Activated CD4-positive, CD25-positive, alpha-beta regulatory T cell treated with anti-CD3 and anti-CD28 coated beads, Interleukin-2, amount 50 U/mL, for 24 hours (primary cell): Measurements from ENCODE around the gene ETHE1.

Source experiments
- ATAC-seq, 2 donors: fragments of 150-1000 bp; cut with Tn5 transposase; one replicate each; pipeline ENCODE4 v1.10.0; 2021; ENCODE audit warnings: mild to moderate bottlenecking in 1 of 2, moderate library complexity in 1 of 2

Gene ETHE1, protein sequence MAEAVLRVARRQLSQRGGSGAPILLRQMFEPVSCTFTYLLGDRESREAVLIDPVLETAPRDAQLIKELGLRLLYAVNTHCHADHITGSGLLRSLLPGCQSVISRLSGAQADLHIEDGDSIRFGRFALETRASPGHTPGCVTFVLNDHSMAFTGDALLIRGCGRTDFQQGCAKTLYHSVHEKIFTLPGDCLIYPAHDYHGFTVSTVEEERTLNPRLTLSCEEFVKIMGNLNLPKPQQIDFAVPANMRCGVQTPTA

GRCh38 chr19:43526884-43527859 lies at the start of gene ETHE1:
ETHE1 (minus strand) TSS chr19:43527201; CDS start chr19:43527177, 24 bp downstream.
- peak; percentile 80 to 82 for ATAC-seq

GRCh38 chr19:43575955-43576878 lies 49.2 kb upstream of the ETHE1 start:
- ATAC-seq = no peak

GRCh38 chr19:43575156-43575950 lies 48.4 kb upstream of the ETHE1 start, which contains the start of the genes PINLYP and XRCC1:
PINLYP (plus strand) TSS chr19:43575801; CDS start chr19:43577192, 1,391 bp downstream.
XRCC1 (minus strand) TSS chr19:43575527; CDS start chr19:43575458, 69 bp downstream.
- ATAC-seq = peak; percentile 99 to 100

GRCh38 chr19:43574424-43575155 lies 47.6 kb upstream of the ETHE1 start:
- ATAC-seq = no peak

DNA sequence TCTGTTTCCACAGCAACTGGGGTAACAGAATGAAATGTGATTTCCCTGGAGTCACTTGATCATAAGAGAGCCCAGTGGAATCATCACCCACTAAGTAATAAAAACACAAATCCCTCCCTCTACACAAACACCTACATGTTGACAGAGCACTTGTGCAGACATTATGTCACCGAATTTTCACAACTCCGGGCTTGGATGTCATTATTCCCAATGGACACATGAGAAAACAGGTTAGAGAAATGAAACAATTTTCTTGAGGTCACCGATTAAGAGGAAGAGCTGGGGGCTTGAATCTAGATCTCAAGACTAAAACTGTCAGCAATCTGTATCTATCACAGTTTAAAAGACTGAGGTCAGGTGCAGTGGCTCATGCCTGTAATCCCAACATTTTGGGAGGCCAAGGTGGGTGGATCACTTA lies 45.2 kb upstream of the ETHE1 start:
- ATAC-seq = no peak

DNA sequence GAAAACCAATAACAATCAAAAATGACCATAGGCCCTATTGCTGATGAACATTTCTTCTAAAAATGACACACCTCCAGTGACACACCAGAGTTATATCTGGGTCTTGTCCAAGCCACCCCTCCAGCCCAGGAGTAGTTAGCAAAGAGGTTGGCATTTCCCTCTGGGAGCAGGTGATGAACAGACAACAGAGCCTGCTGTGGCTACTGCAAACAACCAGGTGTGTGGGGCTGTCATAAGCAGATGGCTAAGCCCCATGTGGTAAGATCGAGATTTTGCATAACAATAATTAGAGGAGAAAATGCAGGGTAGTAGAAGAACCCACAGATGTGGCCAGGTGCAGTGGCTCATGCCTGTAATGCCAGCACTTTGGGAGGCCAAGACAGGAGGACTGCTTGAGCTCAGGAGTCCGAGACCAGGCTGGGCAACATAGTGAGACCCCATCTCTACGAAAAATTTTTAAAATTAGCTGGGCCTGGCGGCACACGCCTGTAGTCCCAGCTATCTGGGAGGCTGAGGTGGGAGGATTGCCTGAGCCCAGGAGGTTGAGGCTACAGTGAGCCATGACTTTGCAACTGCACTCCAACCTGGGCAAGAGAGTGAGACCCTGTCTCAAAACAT lies 43.3 kb upstream of the ETHE1 start:
- no peak for ATAC-seq

GRCh38 chr19:43569657-43570056 lies 42.7 kb upstream of the ETHE1 start:
- no peak for ATAC-seq

DNA sequence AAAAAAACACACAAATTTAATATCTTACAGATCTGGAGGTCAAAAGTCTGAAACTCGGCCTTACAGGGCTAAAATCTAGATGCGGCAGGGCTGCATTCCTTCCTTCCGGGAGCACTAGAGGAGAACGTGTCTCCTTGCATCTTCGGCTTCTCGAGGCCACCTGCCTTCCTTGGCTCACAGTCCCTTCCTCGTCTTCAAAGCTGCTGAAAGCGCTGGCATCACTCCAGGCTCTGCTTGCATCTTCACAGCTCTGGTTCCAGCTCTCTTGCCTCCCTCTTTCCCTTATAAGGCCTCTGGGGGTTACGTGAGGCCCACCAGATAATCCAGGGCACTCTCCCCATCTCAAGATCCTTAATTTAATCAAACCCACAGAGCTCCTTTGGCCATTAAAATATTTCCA lies 37.8 kb upstream of the ETHE1 start:
- no peak for ATAC-seq

DNA sequence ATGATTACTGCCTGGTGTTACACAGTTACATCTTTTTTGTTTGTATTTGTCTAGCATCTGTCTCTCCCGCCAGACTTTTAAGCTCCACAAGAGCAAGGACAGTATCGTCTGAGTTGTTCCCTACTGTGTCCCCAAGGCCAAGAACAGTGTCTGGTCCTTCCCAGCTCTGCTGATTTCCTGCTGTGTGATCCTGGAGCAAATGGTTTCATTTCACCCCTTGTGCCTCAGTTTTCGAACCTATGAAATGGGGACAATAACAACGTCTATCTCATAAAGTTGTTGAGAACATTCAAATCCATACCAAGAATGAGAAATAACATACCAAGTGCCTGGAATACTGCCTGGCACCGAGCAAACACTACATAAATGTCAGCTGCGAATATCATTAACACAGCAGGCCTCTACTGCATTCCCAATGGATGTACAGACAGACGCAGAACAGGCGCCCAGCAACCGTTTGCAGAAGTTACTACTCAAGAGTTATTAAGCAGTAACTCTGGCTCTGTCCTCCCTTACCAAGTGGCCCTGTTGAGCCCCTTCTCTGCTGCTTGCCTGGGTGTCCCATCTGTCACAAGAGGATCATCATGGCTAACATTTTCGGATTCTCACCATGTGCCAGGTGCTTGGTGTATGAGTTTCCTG lies 36.9 kb upstream of the ETHE1 start:
- ATAC-seq = no peak

- ATAC-seq = peak; percentile 94 to 98
These were observed 35.8 kb upstream of the ETHE1 start for GRCh38 chr19:43562698-43563241.

DNA sequence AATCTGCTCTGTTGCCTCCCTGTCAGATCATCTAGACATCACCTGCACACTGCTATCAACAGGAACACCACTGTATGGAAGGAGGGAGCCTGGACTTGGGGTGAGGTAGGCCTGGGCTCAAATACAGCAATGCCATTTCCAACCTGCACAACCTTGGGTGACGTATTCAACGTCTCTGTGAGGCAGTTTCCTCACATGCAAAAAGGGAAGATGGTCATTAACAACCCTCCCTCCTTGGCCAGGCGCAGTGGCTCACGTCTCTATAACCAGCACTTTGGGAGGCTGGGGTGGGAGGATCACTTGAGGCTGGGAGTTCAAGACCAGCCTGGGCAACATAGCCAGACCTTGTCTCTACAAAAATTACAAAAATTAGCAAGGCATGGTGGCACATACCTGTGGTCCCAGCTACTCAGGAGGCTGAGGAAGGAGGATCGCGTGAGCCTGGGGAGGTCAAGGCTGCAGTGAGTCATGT lies 35.3 kb upstream of the ETHE1 start:
- ATAC-seq = no peak

DNA sequence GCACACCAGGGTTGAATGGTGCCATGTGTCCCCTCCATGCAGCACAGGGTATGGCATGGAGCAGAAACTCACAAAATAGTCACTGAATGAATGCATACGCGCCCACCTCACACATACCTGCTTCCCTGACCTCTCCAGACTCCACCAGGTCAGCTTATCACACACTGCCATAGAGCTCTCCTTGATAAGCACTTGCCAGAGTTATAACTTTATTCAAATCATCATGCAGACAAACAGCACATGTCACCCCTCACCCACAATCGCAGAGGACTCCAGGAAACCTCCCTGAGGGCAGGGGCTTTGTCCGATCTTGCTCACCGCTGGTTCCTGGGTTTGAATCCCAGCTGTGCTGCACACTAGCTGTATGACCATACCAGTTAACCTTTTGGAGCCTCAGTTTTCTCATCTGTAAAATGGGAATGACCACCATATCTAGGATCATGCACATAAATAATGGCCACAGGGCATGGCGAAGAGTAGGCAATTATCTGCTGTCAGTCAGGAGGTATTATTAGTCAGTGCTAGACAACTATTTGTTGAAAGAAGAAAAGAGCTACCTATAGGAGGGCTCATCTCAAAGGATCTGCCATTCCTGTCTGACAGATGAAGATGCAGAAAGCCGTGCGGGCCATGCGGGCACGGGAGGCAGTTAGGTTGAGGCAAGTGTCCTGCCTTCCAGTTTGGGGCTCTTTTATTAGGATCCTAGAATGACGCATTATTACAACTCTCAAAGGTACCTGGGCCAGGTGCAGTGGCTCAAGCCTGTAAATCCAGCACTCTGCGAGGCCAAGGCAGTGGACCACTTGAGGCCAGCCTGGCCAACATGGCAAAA lies 34.4 kb upstream of the ETHE1 start:
- ATAC-seq = no peak

DNA sequence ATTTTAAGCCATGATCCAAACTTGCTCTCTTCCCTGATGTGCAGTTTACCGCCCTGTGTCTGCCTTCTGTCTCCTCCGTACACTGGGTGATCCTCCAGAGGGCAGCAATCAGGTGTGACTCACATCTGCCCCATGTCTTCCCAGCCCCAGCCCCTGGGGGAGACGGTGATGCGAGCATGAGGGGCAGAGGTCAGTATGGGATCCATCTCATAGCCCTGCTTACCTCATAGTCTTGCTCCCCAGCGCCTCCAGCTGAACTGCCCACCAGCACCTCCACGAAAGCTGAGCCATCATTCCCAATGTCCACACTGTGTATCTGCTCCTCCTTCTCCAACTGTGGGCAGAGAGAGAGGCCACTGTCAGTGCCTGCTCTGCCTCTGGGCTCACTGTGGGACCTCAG lies 33.7 kb upstream of the ETHE1 start:
- no peak for ATAC-seq

DNA sequence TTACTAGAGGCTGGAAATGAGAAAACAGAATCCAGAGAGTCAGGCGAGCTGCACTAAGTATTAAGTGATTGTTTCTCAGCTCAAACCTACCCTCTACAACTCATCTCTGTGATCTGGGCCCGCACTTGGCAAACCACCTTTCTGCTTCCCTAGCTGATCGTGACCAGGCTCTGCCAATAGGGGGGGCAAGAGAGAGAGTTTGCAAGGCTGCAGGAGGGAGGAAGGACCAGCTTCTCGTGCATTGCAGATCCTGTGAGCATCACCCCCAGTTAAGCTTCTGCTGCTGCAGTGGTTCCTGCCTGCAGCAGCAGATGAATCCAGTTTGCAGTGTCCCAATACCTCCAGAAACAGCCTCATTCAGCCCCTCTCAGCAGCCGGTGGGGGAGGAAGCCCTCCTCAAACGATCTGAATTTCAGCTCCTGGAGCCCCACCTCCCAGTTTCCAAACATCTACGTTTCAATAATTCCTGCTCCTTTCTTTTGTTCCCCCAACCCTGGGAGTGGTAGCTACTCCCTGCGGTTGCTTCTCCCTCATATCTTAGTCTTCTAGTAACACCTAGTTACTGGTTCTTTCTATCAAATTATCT lies 28.3 kb upstream of the ETHE1 start:
- peak; percentile 85 to 94 for ATAC-seq

- ATAC-seq = no peak
These were observed 27.4 kb upstream of the ETHE1 start for GRCh38 chr19:43554317-43554895.

DNA sequence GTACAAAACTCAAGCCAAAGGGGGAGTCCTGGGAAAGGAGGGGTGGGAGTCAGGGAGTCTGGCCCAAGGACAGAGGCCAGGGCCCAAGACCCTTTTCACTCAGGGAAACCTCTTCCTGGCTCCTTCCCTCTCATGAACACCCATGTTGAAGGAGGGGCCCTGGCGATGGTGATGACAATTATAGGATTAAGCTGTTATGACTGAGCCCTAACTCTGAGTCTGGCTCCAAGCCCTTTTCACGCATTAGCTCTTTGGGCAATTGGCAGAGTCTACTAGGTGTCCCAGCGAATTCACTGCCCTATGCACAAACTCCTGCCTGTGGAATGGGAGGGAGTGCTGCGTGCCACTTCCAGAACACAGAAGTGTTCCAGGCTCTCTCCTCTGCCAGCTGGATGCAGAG lies 26.7 kb upstream of the ETHE1 start:
- no peak for ATAC-seq

GRCh38 chr19:43552616-43553015 lies 25.6 kb upstream of the ETHE1 start:
- no peak for ATAC-seq

DNA sequence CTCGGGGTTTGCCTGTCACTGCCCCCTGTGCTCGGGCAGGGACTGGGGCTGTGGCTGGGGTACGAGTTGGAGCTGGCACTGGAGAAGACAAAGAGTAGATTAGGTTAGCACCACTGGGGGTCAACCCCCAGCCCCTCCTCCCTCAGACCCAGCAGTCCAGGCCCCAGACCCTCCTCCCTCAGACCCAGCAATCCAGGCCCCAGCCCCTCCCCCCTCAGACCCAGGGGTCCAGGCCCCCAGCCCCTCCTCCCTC lies 25.1 kb upstream of the ETHE1 start:
- no peak for ATAC-seq
